Endometrium (tissue), 2 donors: Measurements from ENCODE around the gene UEVLD.

Source experiments
- FAIRE-seq: peaks from 2 replicates; lab custom pipeline; 2012; peaks lifted over from hg19 to GRCh38; lab: Jason Lieb, UNC
- donor health status: control.
- donor health status: control.

UEVLD gene

DNA sequence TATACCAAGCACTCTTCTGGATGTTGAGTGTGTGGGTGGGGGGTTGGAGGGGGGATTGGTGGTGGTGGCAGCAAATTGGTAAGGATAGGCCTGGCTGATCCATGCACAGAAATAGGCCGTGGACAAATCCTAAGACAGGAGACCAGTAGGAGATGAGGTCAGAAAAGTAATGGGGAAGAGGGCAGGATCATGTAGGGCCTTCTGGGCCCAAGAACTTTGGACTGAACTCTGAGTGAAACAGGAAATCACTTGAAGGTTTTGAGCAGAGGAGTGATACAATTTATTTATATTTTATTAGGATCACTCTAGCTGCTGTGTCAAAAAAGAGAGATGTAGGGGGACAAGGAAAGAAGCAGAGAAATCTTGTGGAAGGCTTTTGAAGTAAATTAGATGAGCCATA is 90.5 kb downstream of the UEVLD start:
- FAIRE-seq = no peak

DNA sequence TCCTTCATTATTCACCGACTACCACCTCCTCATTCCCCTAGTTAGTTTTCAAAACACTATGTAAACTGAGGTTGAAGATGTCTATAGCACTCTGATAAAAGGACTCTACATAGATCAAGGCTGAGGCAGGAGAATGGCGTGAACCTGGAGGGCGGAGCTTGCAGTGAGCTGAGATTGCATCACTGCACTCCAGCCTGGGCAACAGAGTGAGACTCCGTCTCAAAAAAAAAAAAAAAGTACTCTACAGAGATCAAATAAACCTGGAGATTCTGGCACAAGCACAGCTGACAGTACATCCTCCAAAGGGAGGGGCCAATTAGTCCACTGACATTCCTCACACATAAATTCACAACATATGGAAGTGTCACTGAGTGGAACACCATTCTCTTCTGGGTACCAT is 92.8 kb downstream of the UEVLD start:
- no peak for FAIRE-seq

- FAIRE-seq = no peak
Measured at GRCh38 chr11:18495271-18495670, 93.3 kb downstream of the UEVLD start.

- FAIRE-seq = no peak
Measured at GRCh38 chr11:18493310-18493709, 95.2 kb downstream of the UEVLD start.

DNA sequence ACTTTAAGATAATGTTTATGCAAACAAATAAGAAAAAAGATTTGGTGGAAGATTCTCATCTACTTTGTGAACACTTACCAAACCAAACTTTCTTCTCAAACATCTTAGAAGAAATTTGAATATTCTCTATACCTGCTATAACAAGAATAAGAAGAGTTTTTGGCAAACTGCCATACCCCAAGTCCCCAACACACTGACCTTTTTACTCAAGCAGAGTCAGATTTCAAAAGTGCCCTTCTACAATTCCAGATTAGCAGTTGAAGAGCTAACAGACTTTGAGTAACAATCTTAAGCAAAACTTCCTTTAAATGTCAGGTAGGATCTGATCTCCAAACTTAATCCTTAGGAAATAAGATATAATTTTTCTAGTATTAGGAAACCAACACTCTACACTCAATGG is 95.6 kb downstream of the UEVLD start:
- FAIRE-seq = no peak

DNA sequence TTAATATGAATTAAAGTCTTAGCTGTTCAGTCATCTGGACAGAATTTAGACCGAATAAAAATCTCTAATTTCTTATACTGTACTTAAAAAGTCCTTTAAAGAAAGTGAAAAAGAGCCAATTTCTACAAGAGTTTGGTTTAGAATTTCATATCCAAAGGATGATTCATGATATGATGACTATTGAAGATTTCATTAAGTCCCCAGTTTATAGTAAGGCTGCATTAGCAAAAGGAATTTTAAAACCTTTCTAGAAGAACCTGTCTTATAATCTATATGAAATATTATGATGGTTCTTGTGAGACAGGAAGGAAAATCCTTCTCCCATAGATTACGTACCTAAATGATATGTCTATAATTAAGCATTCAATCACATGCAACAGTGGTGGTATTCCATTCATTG is 96.6 kb downstream of the UEVLD start:
- no peak for FAIRE-seq

DNA sequence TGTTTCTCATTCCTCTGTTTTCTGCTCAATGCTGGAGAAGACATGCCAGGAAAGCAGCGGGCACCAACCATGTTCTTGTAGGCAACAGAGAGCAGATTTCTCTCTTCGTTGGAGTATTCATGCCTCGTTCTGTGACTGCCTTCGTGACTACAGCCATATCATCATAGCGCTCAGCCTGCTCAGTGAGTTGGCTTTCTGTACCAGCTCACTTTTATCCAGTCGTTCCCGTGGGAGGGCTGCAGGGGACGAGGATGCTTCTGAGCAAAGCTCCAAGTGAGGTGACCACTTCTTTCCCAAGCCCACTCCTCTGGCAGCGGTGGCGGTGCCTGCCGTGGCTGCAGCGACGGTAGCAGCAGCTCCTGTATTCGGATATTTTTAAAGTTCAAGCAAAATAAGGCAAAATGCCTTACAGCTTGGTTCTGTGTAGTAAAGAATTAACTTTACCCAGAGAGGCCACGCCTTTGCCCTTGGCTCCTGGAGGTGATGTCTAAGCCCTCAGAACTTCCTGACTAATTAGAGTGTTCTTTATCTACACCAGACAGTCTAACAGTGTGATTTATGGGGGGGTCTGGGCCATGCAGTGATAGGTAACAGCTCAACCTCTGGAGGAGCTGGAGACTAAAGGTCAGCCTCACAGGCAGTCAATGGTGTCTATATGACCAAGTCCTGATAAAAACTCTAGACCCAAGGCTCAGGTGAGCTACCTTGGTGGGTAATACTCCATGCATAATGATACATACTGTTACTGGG is 97.6 kb downstream of the UEVLD start:
- no peak for FAIRE-seq

DNA sequence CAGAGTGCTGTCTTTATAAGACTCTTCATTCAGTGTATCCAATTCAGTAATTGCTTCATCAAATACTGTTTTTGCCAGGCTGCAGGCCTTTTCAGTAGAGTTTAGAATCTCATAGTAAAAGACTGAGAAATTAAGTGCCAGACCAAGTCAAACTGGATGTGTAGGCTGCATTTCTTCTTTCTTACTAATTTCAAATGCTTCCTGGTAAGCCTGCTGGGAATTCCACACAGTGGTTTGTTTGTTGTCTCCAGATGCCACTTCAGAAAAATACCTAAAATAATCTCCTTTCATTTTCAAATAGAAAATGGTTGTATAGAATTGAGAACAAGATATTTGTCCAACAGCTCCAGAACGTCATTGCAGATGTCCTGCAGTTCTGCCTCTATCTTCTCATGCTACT is 98.2 kb downstream of the UEVLD start:
- FAIRE-seq = no peak

- no peak for FAIRE-seq
Measured at GRCh38 chr11:18485913-18486528, 102.5 kb downstream of the UEVLD start.
